ENCODE data around the gene SLC26A1. TPM values are rescaled to one million over a fixed set of nuclear protein-coding genes. Genes with fewer than 3 reads are reported as not detected.
A peak's percentile ranks its signal among the peaks of the same experiment; 100 is the strongest.

SLC26A1 gene
- total RNA-seq, 4 donors from 2014 or later = 0.15 to 0.61 (median 0.19) TPM; not detected in 1

DNA sequence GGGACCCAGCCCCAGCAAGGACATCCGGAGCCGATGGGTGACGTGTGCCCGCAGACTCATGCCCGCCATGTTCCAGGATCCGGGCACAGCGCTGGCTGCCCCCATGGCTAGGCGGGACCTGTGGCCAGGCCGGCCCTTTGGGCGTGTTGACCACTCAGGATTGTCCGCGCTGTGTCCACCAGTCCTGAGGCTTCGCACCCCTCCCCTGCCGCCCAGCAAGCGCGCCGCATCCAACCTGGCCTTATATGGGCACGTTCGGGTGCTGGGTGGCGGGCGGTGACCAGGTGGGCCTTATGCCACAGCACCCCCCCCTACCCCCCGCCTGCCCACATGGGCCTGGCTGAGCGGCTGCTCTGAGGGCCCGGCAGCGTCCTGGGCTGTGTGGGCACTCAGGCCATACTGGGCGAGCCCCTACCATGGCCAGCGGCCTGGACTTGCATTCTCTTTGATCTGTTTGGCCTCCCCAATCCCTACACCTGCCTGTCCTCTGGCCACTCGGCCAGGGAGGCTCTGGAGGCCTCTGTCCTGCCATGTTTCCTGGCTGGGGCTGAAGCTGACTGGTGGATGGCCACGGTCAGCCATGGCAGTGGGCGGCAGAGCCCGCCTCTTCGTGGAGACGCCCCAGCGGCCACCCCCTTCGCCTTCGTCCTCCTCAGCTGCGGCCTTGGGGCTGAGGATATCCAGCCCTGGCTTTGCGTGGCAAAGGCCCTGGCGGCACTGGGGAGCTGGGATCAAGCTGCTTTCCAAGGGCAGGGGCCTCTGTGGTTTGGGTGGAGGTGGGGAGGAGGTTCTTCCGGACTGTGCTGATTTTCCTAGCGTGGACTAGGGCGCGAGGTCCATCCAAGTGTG is 20.2 kb upstream of the SLC26A1 start:
- intact Hi-C loops (cut with DNase I; ENCODE audit: low total_unique reads) = no loop called here
- H3K4me3 ChIP-seq (ENCODE audit: low read depth, poor library complexity, severe bottlenecking) = no peak overlapping the region
- DNase-seq (ENCODE audit: low spot score in 2 of 2) = no peak
- TF ChIP-seq, protein P1, sequence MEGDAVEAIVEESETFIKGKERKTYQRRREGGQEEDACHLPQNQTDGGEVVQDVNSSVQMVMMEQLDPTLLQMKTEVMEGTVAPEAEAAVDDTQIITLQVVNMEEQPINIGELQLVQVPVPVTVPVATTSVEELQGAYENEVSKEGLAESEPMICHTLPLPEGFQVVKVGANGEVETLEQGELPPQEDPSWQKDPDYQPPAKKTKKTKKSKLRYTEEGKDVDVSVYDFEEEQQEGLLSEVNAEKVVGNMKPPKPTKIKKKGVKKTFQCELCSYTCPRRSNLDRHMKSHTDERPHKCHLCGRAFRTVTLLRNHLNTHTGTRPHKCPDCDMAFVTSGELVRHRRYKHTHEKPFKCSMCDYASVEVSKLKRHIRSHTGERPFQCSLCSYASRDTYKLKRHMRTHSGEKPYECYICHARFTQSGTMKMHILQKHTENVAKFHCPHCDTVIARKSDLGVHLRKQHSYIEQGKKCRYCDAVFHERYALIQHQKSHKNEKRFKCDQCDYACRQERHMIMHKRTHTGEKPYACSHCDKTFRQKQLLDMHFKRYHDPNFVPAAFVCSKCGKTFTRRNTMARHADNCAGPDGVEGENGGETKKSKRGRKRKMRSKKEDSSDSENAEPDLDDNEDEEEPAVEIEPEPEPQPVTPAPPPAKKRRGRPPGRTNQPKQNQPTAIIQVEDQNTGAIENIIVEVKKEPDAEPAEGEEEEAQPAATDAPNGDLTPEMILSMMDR (IDR thresholded peaks at IDR 0.05) = no peak
- no peak for TF ChIP-seq POLR2A (IDR thresholded peaks at IDR 0.05)
- 93 to 94% methylated on average over 28 to 32 of the region's 43 CpGs for whole genome bisulfite sequencing, 2 donors

DNA sequence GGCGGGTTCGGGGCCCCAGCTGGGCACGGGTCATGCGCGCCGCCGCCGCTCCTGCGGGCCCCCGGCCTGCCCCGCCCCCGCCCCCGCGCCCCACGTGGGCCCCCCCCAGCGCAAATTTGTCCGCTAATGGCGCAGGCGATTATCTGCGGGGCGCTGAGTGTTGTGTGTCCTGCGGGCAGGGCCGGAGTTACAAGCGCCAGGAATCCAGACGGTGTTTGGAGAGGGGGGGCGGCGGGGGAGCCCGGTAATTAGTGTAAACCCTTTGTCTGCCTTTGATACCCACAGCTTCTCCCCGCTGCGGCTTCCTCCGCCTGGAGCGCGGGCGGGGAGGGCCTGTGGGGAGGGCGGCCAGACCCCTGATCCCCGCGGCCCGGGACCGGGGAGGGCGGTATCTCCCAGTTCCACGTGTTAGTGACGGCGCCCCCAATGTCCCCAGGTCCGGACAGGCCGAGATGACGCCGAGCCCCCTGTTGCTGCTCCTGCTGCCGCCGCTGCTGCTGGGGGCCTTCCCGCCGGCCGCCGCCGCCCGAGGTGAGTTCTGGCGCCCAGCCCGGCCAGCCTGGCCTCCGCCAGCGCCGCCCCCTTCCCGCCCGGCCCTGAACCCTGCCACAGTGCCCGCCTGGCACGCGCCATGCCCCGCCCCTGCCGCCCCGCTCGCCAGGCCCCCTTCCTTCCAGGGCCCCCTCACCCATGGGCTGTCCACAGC is 19.0 kb upstream of the SLC26A1 start:
- no peak for TF ChIP-seq POLR2A (IDR thresholded peaks at IDR 0.05)
- TF ChIP-seq, protein P1 (IDR thresholded peaks at IDR 0.05) = no peak
- WGBS, 2 donors = 3 to 7% methylated on average over 20 to 29 of the region's 69 CpGs
- no peak for DNase-seq (ENCODE audit: low spot score in 2 of 2)
- intact Hi-C loops (cut with DNase I; ENCODE audit: low total_unique reads) = no loop called here
- no peak overlapping the region for H3K4me3 ChIP-seq (ENCODE audit: low read depth, poor library complexity, severe bottlenecking)

DNA sequence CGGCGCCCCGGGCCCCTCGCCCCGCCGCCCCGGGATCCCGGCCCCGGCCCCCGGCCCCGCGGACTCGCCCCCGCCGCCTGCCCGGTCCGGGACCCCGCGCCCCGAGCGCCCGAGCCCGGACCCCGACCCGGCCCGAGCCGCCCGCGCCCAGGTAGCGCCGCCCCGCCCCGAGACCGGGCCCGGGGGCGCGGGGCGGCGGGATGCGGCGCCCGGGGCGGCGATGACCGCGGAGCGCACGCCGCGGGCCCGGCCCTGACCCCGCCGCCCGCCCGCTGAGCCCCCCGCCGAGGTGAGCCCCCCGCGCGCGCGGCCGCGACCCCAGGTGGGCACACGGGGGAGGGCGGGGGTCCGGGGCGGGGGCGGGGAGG is 18.4 kb upstream of the SLC26A1 start:
- no peak for DNase-seq (ENCODE audit: low spot score in 2 of 2)
- H3K4me3 ChIP-seq (ENCODE audit: low read depth, poor library complexity, severe bottlenecking) = no peak overlapping the region
- intact Hi-C loops (cut with DNase I; ENCODE audit: low total_unique reads) = no loop called here
- TF ChIP-seq, protein P1 (IDR thresholded peaks at IDR 0.05) = no peak
- WGBS, 2 donors = no CpG with 5 or more reads among the region's 69 CpGs

DNA sequence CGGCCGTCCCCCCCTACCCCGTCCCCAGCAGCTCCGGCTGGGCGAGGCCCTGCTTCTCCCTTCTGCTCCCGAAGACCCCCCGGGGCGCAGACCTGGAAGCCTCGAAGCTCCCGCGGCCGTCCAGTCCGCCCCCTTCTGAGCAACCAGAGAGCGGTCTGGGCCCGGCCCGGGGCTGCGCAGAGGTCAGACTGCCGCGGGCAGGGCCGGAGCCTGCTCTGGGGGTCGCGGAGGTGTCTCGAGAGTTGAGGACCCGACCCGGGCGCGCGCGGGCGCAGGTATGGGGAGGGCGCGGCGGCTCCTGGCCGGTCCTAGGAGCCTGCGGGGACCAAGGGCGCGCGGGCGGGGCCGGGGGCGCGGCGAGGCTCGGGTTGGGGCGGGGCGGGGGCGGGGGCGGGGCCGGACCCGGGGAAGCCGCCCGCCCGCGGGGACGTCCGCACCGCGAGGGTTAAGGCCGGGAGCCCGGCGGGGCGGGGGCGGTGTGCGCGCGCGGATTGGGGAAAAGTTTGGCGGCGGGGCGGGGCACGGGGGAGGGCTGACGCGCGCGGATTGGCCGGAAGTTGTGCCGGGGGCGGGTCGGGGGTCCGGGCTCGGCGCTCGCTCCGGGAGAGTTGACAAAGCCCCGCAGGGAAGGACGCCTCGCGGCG is 17.9 kb upstream of the SLC26A1 start, which contains the start of gene FGFRL1:
Gene FGFRL1, plus strand, starts transcription at position 605 of the 644 bp plus-strand sequence. CDS start 860 bp downstream, outside the sequence.
- WGBS, 2 donors = 1% methylated on average over 17 to 54 of the region's 89 CpGs
- peak; percentile 85 to 99 for DNase-seq (ENCODE audit: low spot score in 2 of 2)
- intact Hi-C loops (cut with DNase I; ENCODE audit: low total_unique reads) = no loop called here
- no peak within 1 kb of the TSS for H3K4me3 ChIP-seq (ENCODE audit: low read depth, poor library complexity, severe bottlenecking)
- TF ChIP-seq POLR2A (IDR thresholded peaks at IDR 0.05) = no peak
- TF ChIP-seq, protein P1 (IDR thresholded peaks at IDR 0.05) = no peak

DNA sequence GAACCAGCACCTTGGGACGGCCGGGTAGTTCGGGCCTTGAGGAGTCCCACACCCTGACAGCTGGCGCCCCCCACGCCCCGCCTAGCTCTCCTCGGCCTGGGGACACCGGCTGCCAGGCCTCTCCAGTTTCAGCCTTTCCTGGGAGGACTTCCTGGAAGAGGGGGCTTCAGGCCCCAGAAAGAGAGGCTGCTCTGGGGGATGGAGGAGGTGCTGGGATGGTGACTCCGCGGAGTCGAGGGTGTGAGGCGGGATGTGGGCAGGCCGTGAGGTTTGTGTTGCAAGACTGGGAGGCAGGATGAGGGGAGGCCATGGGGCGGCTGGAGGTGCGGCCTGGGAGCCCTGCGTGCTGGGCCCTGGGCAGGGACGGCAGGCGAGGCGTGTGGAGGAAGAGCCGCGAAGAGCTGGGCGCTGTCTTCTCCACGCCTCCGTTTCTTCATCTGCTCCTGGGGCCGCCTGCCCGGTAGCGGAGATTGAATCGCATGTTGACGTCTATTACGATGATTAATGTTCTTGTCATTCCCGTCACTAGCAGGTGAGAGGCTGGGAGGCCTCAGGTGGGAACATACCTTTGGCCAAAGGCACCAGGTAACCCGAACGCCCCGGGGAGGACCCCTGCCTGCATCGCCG is 17.3 kb upstream of the SLC26A1 start:
- DNase-seq (ENCODE audit: low spot score in 2 of 2) = peak; percentile 79 to 96
- no peak overlapping the region for H3K4me3 ChIP-seq (ENCODE audit: low read depth, poor library complexity, severe bottlenecking)
- 1 to 4% methylated on average over 26 to 31 of the region's 36 CpGs for WGBS, 2 donors
- intact Hi-C loops (cut with DNase I; ENCODE audit: low total_unique reads) = no loop called here
- no peak for TF ChIP-seq POLR2A (IDR thresholded peaks at IDR 0.05)
- TF ChIP-seq, protein P1 (IDR thresholded peaks at IDR 0.05) = no peak

Measured in lower leg skin (tissue), 4 donors.